HG03457 (cell line): ENCODE measurements around the gene MTMR8.

Source experiments
- ATAC-seq: cut with Tn5 transposase; IDR thresholded peaks from one replicate; pipeline ENCODE4 v1.9.1; 2021; ENCODE audit warnings: moderate number of reproducible peaks; ENCODE audit not compliant: unreplicated experiment

MTMR8 gene

DNA sequence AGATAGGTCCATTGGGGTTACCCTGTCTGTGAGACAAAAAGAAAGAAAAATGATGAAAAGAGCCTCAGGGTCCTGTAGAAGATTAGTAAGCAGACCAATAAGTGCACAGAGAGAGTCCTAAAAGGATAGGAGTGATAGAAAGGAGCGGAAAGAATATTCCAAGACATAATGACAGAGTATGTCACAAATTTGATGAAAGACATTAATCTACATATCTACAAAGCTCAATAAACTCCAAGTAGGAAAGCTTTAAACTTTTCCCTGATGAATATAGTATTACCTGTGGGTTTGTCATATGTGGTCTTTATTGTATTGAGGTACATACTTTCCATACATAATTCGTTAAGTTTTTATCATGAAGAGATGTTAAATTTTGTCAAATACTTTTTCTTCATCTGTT is 73.7 kb downstream of the MTMR8 start:
- ATAC-seq, result no peak

DNA sequence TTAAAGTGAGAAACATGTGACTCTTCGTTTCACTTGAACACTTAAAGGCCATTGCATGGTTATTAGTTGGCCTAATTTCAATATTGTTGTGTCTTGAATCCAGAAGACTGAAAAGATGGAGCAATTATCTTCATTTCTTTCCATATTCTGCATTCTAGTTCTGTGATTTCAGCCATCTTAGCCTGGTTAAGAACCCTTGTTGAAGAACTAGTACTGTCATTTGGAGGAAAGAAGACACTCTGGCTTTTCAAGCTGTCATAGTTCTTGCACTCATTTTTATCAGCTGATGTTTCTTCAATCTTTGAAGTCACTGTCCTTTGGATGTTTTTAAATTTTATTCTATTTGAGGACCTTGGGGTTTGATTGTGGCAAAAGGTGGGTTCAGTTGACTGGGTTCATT is 81.6 kb downstream of the MTMR8 start:
- no peak for ATAC-seq

- no peak for ATAC-seq
These were observed 88.5 kb downstream of the MTMR8 start for GRCh38 chrX:64306712-64307111.

DNA sequence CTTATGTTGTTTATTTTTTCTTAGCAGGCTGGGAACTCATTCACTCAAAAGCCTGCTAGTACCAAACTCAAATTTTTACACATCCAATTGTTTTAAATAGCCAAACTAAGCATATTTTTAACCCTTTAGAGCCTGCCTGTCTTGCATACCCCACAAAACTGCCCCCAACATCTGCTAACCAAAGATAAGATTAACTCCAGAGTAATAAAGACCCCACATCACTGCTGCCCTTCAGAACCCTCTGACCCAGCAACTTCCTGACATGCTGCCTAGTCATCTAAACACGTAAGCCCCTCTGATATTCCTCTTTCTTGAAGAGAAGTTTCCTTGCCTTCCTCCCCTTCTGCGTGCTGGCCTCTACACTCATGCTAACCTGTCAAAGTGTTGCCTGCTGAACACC is 104.1 kb downstream of the MTMR8 start:
- no peak for ATAC-seq

GRCh38 chrX:64265265-64265664 is 130.0 kb downstream of the MTMR8 start:
- ATAC-seq, result no peak

GRCh38 chrX:64230123-64230970 is 164.9 kb downstream of the MTMR8 start, which contains the start of gene ASB12:
Gene ASB12, minus strand, starts transcription at chrX:64230607. Its CDS starts 4,957 bp downstream, at chrX:64225650.
- no peak for ATAC-seq

DNA sequence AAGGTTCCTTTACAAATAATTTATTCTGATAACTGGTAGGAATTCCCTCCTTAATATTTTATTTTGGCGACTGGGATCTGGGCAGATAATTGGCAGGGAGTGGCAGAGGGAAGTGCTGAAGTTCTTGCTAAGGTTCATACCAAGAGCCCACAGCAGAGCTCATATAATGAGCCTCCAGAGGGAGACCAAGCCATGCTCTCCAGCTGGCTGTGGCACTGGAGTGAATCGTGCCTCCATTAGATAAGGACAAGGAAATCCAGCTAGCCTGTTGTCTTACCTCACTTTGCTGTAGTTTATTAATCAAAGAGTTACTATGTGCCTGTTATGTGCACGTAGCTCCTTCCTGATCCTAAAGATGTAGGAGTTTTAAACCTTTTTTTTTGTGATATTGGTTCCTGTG is 166.1 kb downstream of the MTMR8 start:
- ATAC-seq, result no peak
